NCI-H2196 (cell line): ENCODE measurements around the gene CCHCR1.

Experiments
- DNase-seq: peaks from one replicate; lab custom pipeline; 2025; ENCODE audit not compliant: unreplicated experiment; lab: John Stamatoyannopoulos, UW

The CCHCR1 gene

GRCh38 chr6:31162463-31163165 is 5.0 kb upstream of the CCHCR1 start:
- DNase-seq, result no peak

GRCh38 chr6:31161216-31162126 is 3.9 kb upstream of the CCHCR1 start:
- DNase-seq, result no peak

DNA sequence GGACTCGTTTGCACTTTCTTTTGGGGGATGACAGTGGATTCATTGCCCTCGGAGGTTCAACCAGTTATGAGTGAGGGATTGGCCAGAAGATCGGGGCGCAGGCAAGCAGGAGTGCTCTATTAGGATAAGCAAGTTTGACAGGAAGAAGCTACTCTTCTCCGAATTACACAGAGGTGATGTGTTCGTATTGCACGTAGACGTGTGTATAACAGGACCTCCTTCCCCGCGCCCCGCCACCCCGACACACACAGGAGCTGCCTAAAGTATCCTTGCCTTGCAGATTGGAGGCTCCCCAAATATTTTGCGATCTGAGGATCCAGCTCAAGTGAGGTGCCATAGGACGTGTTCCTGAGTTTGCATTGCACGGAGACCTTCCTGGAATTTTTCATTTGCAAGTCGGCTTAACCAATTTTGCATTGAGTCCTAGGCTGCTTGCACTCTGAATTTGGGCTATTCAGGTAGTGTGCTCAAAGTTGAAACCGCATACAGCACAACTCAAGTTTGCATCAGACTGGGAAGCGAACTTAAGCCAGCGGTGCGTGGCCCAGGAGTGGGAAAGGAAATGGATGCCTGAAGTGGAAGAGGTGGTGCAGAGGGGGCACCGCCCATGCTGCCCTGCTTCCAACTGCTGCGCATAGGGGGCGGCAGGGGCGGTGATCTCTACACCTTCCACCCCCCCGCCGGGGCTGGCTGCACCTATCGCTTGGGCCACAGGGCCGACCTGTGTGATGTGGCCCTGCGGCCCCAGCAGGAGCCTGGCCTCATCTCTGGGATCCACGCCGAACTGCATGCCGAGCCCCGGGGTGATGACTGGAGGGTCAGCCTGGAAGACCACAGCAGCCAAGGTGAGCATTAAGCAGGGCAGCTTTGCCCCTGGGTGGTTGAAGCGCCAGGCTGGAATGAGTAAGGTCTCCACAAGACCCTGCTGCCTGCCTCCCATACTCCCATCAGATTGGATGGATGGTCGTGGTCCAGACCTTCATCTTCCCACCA is 1.6 kb upstream of the CCHCR1 start:
- no peak for DNase-seq

DNA sequence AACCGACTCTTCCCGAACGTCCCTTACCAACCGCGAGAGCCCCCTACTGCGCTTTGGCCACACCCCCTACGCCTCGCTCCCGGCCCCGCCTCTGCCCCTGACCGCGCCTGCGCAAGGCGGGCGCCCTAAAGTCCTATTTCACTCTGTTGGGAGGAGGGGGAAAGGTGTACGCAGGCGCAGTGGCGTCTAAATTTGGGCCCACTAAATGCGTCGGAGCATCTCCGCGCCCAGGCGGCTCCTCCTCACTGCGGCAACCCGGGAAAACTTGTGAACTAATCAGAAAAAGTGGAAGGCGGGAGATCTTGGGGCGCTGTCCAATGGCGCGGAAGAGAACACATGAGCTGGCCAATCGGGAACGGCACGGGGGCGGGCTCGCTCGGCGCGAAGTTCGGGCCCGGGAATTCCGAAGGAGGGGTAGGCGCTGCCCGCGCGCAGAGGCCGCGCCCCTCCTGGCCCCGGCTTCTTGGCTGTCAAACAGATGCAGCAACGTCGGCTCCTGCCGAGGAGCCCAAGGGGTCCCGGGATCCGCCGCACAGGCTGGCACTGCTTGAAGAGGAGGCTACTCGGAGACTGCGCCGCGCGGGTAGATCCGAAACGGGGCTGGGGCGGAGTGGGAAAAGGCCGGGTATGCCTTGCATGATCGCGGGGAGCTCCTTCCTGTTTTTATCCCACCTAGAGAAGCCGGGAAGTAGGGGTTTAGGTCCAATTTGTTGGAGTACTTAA is 699 bp upstream of the CCHCR1 start, which contains the start of gene TCF19:
Gene TCF19 (plus strand): TSS at position 450 of the 723 bp plus-strand sequence. CDS start 881 bp downstream, outside the sequence.
- DNase-seq, result peak; percentile 98

- DNase-seq, result no peak
These were observed 961 bp downstream of the CCHCR1 start for GRCh38 chr6:31156641-31157040.

- no peak for DNase-seq
These were observed 3.2 kb downstream of the CCHCR1 start for GRCh38 chr6:31154436-31154835.

- no peak for DNase-seq
These were observed 4.8 kb downstream of the CCHCR1 start for GRCh38 chr6:31152781-31153180.

GRCh38 chr6:31149827-31150447 is 7.7 kb downstream of the CCHCR1 start:
- no peak for DNase-seq

DNA sequence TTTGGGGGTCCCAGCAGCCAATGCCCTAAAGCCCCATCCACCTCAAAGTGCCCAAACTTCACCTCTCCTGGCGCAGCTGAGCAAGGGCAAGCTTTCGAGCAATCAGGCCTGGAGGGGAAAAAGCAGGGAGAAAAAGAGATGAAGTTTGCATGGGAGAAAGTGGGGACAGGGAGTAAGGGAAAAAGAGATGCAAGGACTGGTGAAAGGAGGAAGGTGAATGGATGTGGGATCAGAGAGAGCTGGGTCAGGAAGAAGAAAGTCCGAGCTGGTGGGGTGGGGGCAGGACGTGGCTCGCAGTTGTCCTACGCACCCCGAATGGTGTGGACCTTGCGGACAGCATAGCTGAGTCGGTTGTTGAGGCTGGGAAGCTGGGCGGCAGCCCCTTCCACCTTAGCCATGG is 12.2 kb downstream of the CCHCR1 start:
- no peak for DNase-seq

DNA sequence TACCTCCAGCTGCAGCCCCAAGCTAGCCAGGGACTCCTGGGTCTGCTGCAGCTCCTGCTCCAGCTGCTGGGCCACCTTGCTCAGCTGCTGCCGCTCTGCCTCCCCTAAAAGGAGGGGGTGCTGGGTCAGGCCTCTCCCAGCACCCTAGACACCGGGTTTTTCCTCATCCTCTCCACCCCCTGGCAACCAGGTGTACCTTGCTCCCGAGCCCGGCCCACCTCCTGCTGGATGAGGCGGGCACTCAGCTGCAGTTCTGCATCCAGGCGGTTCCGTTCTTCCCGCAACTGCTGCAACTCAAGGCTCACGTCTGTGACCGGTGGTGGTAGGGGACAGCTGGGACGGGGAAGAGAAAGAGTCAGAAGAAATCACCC is 12.6 kb downstream of the CCHCR1 start:
- no peak for DNase-seq

- DNase-seq, result no peak
These were observed 13.2 kb downstream of the CCHCR1 start for GRCh38 chr6:31144296-31144969.

- DNase-seq, result no peak
These were observed 14.5 kb downstream of the CCHCR1 start for GRCh38 chr6:31143148-31143547.

DNA sequence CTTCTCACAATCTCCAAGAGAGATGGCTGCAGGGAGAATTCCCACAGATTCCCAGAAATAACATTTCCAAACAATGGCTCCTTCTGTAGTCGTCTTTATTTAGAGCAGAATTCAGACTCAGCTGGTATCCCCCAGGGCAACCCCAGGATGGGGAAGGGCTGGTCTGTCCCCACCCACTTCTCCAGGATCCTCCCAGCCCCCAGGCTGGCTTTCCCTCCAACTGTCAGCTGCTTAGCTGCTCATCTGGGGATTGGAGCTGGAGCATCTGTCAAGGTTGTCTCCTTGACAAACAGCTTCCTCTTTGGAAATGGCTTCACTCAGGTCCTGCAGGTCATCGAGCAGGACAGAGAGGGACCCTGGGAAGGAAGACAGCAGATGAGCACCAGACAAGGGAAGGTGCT is 15.2 kb downstream of the CCHCR1 start:
- DNase-seq, result no peak

GRCh38 chr6:31140643-31141042 is 17.0 kb downstream of the CCHCR1 start:
- no peak for DNase-seq

GRCh38 chr6:31139599-31139998 is 18.0 kb downstream of the CCHCR1 start:
- no peak for DNase-seq

DNA sequence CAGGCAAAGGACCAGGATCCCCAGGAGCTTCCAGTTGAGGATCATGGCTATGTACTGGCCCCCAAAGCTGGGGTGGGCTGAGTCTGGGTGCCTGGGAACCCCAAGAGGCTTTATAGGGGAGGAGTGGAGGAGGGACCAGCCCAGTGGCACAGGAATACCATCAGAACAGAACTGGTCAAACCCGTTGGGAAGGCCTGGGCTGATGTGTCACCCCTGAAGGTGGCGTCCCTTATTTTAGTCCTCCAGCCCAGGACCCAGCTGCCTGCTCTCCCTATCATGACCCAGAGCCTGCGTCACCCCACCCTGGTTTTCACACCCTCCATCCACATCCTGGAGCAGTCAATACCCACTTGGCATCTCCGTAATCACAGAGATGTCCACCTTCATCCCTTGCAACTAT is 18.6 kb downstream of the CCHCR1 start, which contains the start of gene PSORS1C2:
Gene PSORS1C2 (minus strand): TSS at position 85 of the 400 bp plus-strand sequence. CDS start 40 bp downstream, at position 45.
- no peak for DNase-seq

- DNase-seq, result no peak
These were observed 21.9 kb downstream of the CCHCR1 start for GRCh38 chr6:31135710-31136109.

DNA sequence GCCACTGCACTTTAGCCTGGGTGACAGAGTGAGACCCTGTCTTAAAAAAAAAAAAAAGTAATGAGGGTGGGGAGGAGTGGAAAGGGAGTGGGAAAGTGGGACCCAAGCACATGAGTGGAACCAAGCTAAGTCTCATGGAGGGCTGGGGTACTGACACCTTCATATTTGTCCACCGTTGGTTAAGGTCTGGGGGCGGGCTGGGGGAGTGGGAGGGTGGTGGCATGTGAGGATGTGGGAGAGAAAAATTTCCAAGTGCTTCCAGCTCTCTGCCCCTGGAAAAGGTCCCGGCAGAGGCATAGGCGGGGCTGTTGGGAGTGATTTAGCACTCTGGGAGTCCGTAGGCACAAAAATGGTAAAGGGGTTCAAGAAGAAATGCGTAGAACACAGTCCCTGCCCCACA is 24.8 kb downstream of the CCHCR1 start:
- no peak for DNase-seq

DNA sequence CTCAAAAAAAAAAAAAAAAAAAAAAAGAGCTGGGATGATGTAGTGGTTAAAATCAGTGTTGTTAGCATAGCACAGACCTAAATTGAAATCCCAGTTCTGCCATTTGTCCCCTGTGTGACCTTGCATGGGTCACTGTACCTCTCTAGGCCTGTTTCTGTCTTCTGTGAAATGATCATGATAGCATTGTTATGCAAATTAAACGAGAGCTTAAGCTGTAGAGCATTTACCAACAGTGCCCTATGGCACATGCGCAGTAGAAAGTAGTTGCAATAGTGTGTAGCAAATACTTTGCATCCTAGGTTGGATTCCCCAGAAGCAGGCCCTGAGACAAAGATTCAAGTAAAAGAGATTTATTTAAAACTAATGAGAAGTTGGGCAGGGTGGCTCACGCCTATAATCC is 26.0 kb downstream of the CCHCR1 start:
- DNase-seq, result no peak
